Ishikawa (cell line): ENCODE results near the gene WDR45.

Experiments used
- CEBPB ChIP-seq: IDR thresholded peaks from 2 replicates; pipeline ENCODE4 v1.6.1; 2012
- CREB1 ChIP-seq: IDR thresholded peaks from 2 replicates; pipeline ENCODE4 v1.6.1; 2012; ENCODE audit warnings: low read depth
- EGR1 ChIP-seq: IDR thresholded peaks from 2 replicates; pipeline ENCODE4 v1.6.1; 2012
- EP300 ChIP-seq: IDR thresholded peaks from 2 replicates; pipeline ENCODE4 v1.6.1; 2012; ENCODE audit warnings: borderline replicate concordance
- FOXM1 ChIP-seq: IDR thresholded peaks from 2 replicates; pipeline ENCODE4 v1.6.1; 2012; ENCODE audit warnings: low read depth, borderline replicate concordance
- MAX ChIP-seq: IDR thresholded peaks from 2 replicates; pipeline ENCODE4 v1.6.1; 2012
- NFIC ChIP-seq: IDR thresholded peaks from 2 replicates; pipeline ENCODE4 v1.6.1; 2012
- RAD21 ChIP-seq: IDR thresholded peaks from 2 replicates; pipeline ENCODE4 v1.6.1; 2012; ENCODE audit warnings: low read depth
- TAF1 ChIP-seq: IDR thresholded peaks from 2 replicates; pipeline ENCODE4 v1.6.1; 2012; ENCODE audit warnings: low read depth, mild to moderate bottlenecking
- TCF12 ChIP-seq: IDR thresholded peaks from 2 replicates; pipeline ENCODE4 v1.6.1; 2012; ENCODE audit warnings: low read depth
- TEAD4 ChIP-seq: IDR thresholded peaks from 2 replicates; pipeline ENCODE4 v1.6.1; 2012
- USF1 ChIP-seq: IDR thresholded peaks from 2 replicates; pipeline ENCODE4 v1.6.1; 2012
- YY1 ChIP-seq: IDR thresholded peaks from 2 replicates; pipeline ENCODE4 v1.6.1; 2012; ENCODE audit warnings: low read depth
- ZBTB7A ChIP-seq: IDR thresholded peaks from 2 replicates; pipeline ENCODE4 v1.6.1; 2012; ENCODE audit warnings: low read depth
- TF ChIP-seq, protein P1 (sequence below): IDR thresholded peaks from 2 replicates; pipeline ENCODE4 v1.6.1; 2012; ENCODE audit warnings: low read depth, mild to moderate bottlenecking

The WDR45 gene

GRCh38 chrX:49072712-49073095 lies 7.0 kb downstream of the WDR45 start:
- no peak for TF ChIP-seq TCF12
- TF ChIP-seq CEBPB = no peak
- no peak for TF ChIP-seq EGR1
- no peak for TF ChIP-seq RAD21

GRCh38 chrX:49071877-49072711 lies 7.6 kb downstream of the WDR45 start:
- TF ChIP-seq ZBTB7A (no peak), NFIC (no peak), EP300 (no peak)

- no peak for TF ChIP-seq USF1
- no peak for TF ChIP-seq TCF12
- TF ChIP-seq TAF1 = no peak
- TF ChIP-seq CREB1 = no peak
- TF ChIP-seq TEAD4 = no peak
- TF ChIP-seq CEBPB = no peak
- TF ChIP-seq NFIC = no peak
- no peak for TF ChIP-seq ZBTB7A
- TF ChIP-seq EP300 = no peak
Measured at GRCh38 chrX:49070988-49071387, 8.7 kb downstream of the WDR45 start.

GRCh38 chrX:49069038-49069437 lies 10.6 kb downstream of the WDR45 start:
- TF ChIP-seq MAX (no peak), NFIC (no peak), ZBTB7A (no peak), TAF1 (no peak), USF1 (no peak), EGR1 (no peak), CEBPB (no peak), TEAD4 (no peak), YY1 (no peak), FOXM1 (no peak), CREB1 (no peak)
- TF ChIP-seq, protein P1, sequence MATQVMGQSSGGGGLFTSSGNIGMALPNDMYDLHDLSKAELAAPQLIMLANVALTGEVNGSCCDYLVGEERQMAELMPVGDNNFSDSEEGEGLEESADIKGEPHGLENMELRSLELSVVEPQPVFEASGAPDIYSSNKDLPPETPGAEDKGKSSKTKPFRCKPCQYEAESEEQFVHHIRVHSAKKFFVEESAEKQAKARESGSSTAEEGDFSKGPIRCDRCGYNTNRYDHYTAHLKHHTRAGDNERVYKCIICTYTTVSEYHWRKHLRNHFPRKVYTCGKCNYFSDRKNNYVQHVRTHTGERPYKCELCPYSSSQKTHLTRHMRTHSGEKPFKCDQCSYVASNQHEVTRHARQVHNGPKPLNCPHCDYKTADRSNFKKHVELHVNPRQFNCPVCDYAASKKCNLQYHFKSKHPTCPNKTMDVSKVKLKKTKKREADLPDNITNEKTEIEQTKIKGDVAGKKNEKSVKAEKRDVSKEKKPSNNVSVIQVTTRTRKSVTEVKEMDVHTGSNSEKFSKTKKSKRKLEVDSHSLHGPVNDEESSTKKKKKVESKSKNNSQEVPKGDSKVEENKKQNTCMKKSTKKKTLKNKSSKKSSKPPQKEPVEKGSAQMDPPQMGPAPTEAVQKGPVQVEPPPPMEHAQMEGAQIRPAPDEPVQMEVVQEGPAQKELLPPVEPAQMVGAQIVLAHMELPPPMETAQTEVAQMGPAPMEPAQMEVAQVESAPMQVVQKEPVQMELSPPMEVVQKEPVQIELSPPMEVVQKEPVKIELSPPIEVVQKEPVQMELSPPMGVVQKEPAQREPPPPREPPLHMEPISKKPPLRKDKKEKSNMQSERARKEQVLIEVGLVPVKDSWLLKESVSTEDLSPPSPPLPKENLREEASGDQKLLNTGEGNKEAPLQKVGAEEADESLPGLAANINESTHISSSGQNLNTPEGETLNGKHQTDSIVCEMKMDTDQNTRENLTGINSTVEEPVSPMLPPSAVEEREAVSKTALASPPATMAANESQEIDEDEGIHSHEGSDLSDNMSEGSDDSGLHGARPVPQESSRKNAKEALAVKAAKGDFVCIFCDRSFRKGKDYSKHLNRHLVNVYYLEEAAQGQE = no peak

- TF ChIP-seq, protein P1 = no peak
- TF ChIP-seq CEBPB = no peak
Measured at GRCh38 chrX:49067285-49068120, 12.2 kb downstream of the WDR45 start.

DNA sequence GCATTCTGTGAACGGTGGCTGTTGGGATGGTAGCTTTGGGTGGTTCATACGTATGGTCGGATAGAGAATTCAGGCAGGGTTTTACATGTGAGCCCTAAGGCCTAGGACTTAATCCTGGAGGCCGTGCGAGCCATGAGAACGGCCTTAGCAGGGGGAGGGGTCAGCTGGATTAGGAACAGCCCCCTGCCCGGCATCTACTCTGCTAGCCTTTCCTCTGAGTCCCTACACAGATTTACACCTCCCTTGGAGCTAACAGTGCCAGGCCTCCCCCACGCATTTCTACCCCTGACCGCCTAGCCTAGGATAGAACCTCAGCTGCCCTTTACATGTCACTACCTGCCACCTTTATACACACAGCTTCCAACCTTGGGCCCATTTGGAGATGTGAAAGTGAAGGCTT lies 13.0 kb downstream of the WDR45 start:
- TF ChIP-seq, protein P1 = no peak
- TF ChIP-seq YY1 = no peak
- TF ChIP-seq TCF12 = no peak
- no peak for TF ChIP-seq USF1
- no peak for TF ChIP-seq TAF1
- no peak for TF ChIP-seq FOXM1
- TF ChIP-seq TEAD4 = no peak
- no peak for TF ChIP-seq ZBTB7A
- no peak for TF ChIP-seq EGR1
- no peak for TF ChIP-seq EP300
- no peak for TF ChIP-seq RAD21
- TF ChIP-seq NFIC = no peak
- TF ChIP-seq MAX = no peak
- no peak for TF ChIP-seq CREB1
- TF ChIP-seq CEBPB = no peak
